Parathyroid adenoma (tissue), 2 donors: Measurements from ENCODE around the gene ATAD3A.
A peak's percentile ranks its signal among the peaks of the same experiment; 100 is the strongest.
"Not testable (repeated sequence)": the region's sequence is repeated elsewhere in the genome, so short reads cannot be mapped to it uniquely, and the experiment has no call there.

ENCODE experiments used
- H2AFZ ChIP-seq: fragments of 300-600 bp; sonication (generic); one replicate; pipeline ENCODE4 v1.7.0; 2017; ENCODE audit warnings: antibody characterized with exemption, mild to moderate bottlenecking
- H3K27ac ChIP-seq: fragments of 300-600 bp; sonication (generic); one replicate; pipeline ENCODE4 v1.7.0; 2017
- H3K27me3 ChIP-seq: fragments of 300-600 bp; sonication (generic); one replicate; pipeline ENCODE4 v1.7.0; 2017; ENCODE audit warnings: low read length; ENCODE audit not compliant: control insufficient read depth, insufficient read depth
- H3K36me3 ChIP-seq: fragments of 300-600 bp; sonication (generic); one replicate; pipeline ENCODE4 v1.7.0; 2017; ENCODE audit warnings: low read length; ENCODE audit not compliant: control insufficient read depth, insufficient read depth
- H3K4me1 ChIP-seq: fragments of 300-600 bp; sonication (generic); one replicate; pipeline ENCODE4 v1.7.0; 2017; ENCODE audit warnings: control low read depth
- H3K4me2 ChIP-seq: fragments of 300-600 bp; sonication (generic); one replicate; pipeline ENCODE4 v1.7.0; 2017; ENCODE audit warnings: low read length
- H3K4me3 ChIP-seq: fragments of 300-600 bp; sonication (generic); one replicate; pipeline ENCODE4 v1.7.0; 2017; ENCODE audit warnings: low read depth, low read length
- H3K79me2 ChIP-seq: fragments of 300-600 bp; sonication (generic); one replicate; pipeline ENCODE4 v1.7.0; 2017; ENCODE audit warnings: control low read depth
- H3K9ac ChIP-seq: fragments of 300-600 bp; sonication (generic); one replicate; pipeline ENCODE4 v1.7.0; 2017; ENCODE audit warnings: mild to moderate bottlenecking
- H3K9me3 ChIP-seq: fragments of 300-600 bp; sonication (generic); one replicate; pipeline ENCODE4 v1.7.0; 2017; ENCODE audit warnings: low read length; ENCODE audit not compliant: control insufficient read depth
- CTCF ChIP-seq: fragments of 300-600 bp; sonication (generic); IDR thresholded peaks from one replicate; pipeline ENCODE4 v1.7.0; 2017; ENCODE audit warnings: antibody characterized with exemption, mild to moderate bottlenecking
- donor health status: primary hyperparathyroidism.

The ATAD3A gene

GRCh38 chr1:1510912-1511532 lies 940 bp upstream of the ATAD3A start:
- Histone ChIP-seq H2AFZ (peak overlapping the region; percentile 81), H3K9me3 (no peaks in the 10 kb centered on the region), H3K9ac (no peak overlapping the region), H3K4me2 (peak overlapping the region; percentile 97), H3K36me3 (no peaks in the 10 kb centered on the region), H3K27ac (peak overlapping the region; percentile 83), H3K27me3 (no peaks in the 10 kb centered on the region), H3K79me2 (no peaks in the 10 kb centered on the region), H3K4me3 (peak overlapping the region; percentile 91), H3K4me1 (peaks cover 3% of the 10 kb centered on the region)
- TF ChIP-seq CTCF = no peak

GRCh38 chr1:1512425-1512824 lies 463 bp downstream of the ATAD3A start:
- H3K9ac ChIP-seq, H3K36me3 ChIP-seq, H3K9me3 ChIP-seq, H2AFZ ChIP-seq, H3K79me2 ChIP-seq, H3K4me2 ChIP-seq, H3K27ac ChIP-seq, H3K27me3 ChIP-seq, H3K4me1 ChIP-seq: not testable (repeated sequence)
- peak overlapping the region; percentile 37 for H3K4me3 ChIP-seq

GRCh38 chr1:1513675-1514074 lies 1.7 kb downstream of the ATAD3A start:
- not testable (repeated sequence) for H3K4me3 ChIP-seq, H3K4me2 ChIP-seq, H3K79me2 ChIP-seq, H2AFZ ChIP-seq, H3K9ac ChIP-seq, H3K4me1 ChIP-seq, H3K9me3 ChIP-seq, H3K36me3 ChIP-seq, H3K27ac ChIP-seq, H3K27me3 ChIP-seq

- H3K9ac ChIP-seq, H3K9me3 ChIP-seq, H3K79me2 ChIP-seq, H3K27me3 ChIP-seq, H2AFZ ChIP-seq, H3K36me3 ChIP-seq, H3K4me1 ChIP-seq, H3K27ac ChIP-seq, H3K4me2 ChIP-seq, H3K4me3 ChIP-seq: not testable (repeated sequence)
These were observed 2.4 kb downstream of the ATAD3A start for GRCh38 chr1:1514376-1514775.

- H3K9ac ChIP-seq, H3K4me3 ChIP-seq, H2AFZ ChIP-seq, H3K36me3 ChIP-seq, H3K79me2 ChIP-seq, H3K9me3 ChIP-seq, H3K4me2 ChIP-seq, H3K4me1 ChIP-seq, H3K27me3 ChIP-seq, H3K27ac ChIP-seq: not testable (repeated sequence)
These were observed 5.0 kb downstream of the ATAD3A start for GRCh38 chr1:1516923-1517322.

- Histone ChIP-seq H3K79me2 (no peaks in the 10 kb centered on the region), H3K4me3 (no peak overlapping the region), H3K36me3 (no peaks in the 10 kb centered on the region), H3K4me1 (no peaks in the 10 kb centered on the region), H3K9me3 (no peaks in the 10 kb centered on the region), H3K27ac (no peak overlapping the region), H3K4me2 (no peak overlapping the region), H3K9ac (no peak overlapping the region), H3K27me3 (no peaks in the 10 kb centered on the region), H2AFZ (no peak overlapping the region)
- no peak for TF ChIP-seq CTCF
These were observed 6.1 kb downstream of the ATAD3A start for GRCh38 chr1:1517973-1518620.

- H2AFZ ChIP-seq, H3K9me3 ChIP-seq, H3K79me2 ChIP-seq, H3K9ac ChIP-seq, H3K27me3 ChIP-seq, H3K4me1 ChIP-seq, H3K36me3 ChIP-seq, H3K4me3 ChIP-seq, H3K4me2 ChIP-seq, H3K27ac ChIP-seq: not testable (repeated sequence)
These were observed 6.7 kb downstream of the ATAD3A start for GRCh38 chr1:1518621-1519007.

- not testable (repeated sequence) for H2AFZ ChIP-seq, H3K4me3 ChIP-seq, H3K27me3 ChIP-seq, H3K79me2 ChIP-seq, H3K4me2 ChIP-seq, H3K27ac ChIP-seq, H3K9ac ChIP-seq, H3K4me1 ChIP-seq, H3K9me3 ChIP-seq, H3K36me3 ChIP-seq
These were observed 8.0 kb downstream of the ATAD3A start for GRCh38 chr1:1519805-1520505.
